ENCODE results near the gene SLC25A12. TPM values are rescaled to one million over a fixed set of nuclear protein-coding genes. Genes with fewer than 3 reads are reported as not detected.
A peak's percentile ranks its signal among the peaks of the same experiment; 100 is the strongest.

Gene SLC25A12
- total RNA-seq, 1 donor from 2014 or later = 110 TPM

- no peak overlapping the region for H3K27ac ChIP-seq (replicated peaks)
- TF ChIP-seq CTCF (IDR thresholded peaks at IDR 0.05; ENCODE audit: borderline replicate concordance) = no peak
- no peak for DNase-seq
- peaks cover 34% of the 10 kb centered on the region for H3K36me3 ChIP-seq
- peaks cover 38% of the 10 kb centered on the region for H3K4me1 ChIP-seq
- intact Hi-C loops (cut with micrococcal nuclease) = no loop called here
- no peak overlapping the region for H3K4me3 ChIP-seq
- no peaks in the 10 kb centered on the region for H3K9me3 ChIP-seq (replicated peaks)
- no peaks in the 10 kb centered on the region for H3K27me3 ChIP-seq (ENCODE audit: low read depth)
Observed at GRCh38 chr2:171924170-171924942, 30.3 kb upstream of the SLC25A12 start.

- no peak for DNase-seq
- H3K9me3 ChIP-seq (replicated peaks) = no peaks in the 10 kb centered on the region
- H3K4me1 ChIP-seq = peaks cover 38% of the 10 kb centered on the region
- peaks cover 28% of the 10 kb centered on the region for H3K36me3 ChIP-seq
- H3K27me3 ChIP-seq (ENCODE audit: low read depth) = no peaks in the 10 kb centered on the region
- intact Hi-C loops (cut with micrococcal nuclease) = no loop called here
- no peak for TF ChIP-seq CTCF (IDR thresholded peaks at IDR 0.05; ENCODE audit: borderline replicate concordance)
- peak overlapping the region; percentile 89 for H3K27ac ChIP-seq (replicated peaks)
- H3K4me3 ChIP-seq = peak overlapping the region; percentile 87
Observed at GRCh38 chr2:171923206-171923605, 29.2 kb upstream of the SLC25A12 start.

GRCh38 chr2:171922230-171923022 lies 28.4 kb upstream of the SLC25A12 start, which contains the start of gene HAT1:
HAT1 (plus strand) TSS chr2:171922461; CDS start chr2:171922501, 40 bp downstream.
- DNase-seq = peak; percentile 97
- Histone ChIP-seq H3K4me1 (peaks cover 38% of the 10 kb centered on the region), H3K9me3 (replicated peaks) (no peaks in the 10 kb centered on the region), H3K27ac (replicated peaks) (peak within 1 kb of the TSS; percentile 89), H3K27me3 (ENCODE audit: low read depth) (no peaks in the 10 kb centered on the region), H3K4me3 (peak within 1 kb of the TSS; percentile 87), H3K36me3 (peaks cover 21% of the 10 kb centered on the region)
- TF ChIP-seq CTCF (IDR thresholded peaks at IDR 0.05; ENCODE audit: borderline replicate concordance) = no peak
- intact Hi-C loops (cut with micrococcal nuclease) = no loop called here

- Histone ChIP-seq H3K27ac (replicated peaks) (peak overlapping the region; percentile 89), H3K27me3 (ENCODE audit: low read depth) (no peaks in the 10 kb centered on the region), H3K9me3 (replicated peaks) (no peaks in the 10 kb centered on the region), H3K4me3 (peak overlapping the region; percentile 87), H3K4me1 (peaks cover 38% of the 10 kb centered on the region), H3K36me3 (peaks cover 15% of the 10 kb centered on the region)
- intact Hi-C loops (cut with micrococcal nuclease) = no loop called here
- no peak for DNase-seq
- no peak for TF ChIP-seq CTCF (IDR thresholded peaks at IDR 0.05; ENCODE audit: borderline replicate concordance)
Observed at GRCh38 chr2:171921970-171922229, 27.9 kb upstream of the SLC25A12 start.

GRCh38 chr2:171919453-171919852 lies 25.4 kb upstream of the SLC25A12 start:
- H3K4me3 ChIP-seq = no peak overlapping the region
- no peak for TF ChIP-seq CTCF (IDR thresholded peaks at IDR 0.05; ENCODE audit: borderline replicate concordance)
- no peaks in the 10 kb centered on the region for H3K27me3 ChIP-seq (ENCODE audit: low read depth)
- DNase-seq = no peak
- intact Hi-C loops (cut with micrococcal nuclease) = no loop called here
- H3K4me1 ChIP-seq = peaks cover 26% of the 10 kb centered on the region
- no peaks in the 10 kb centered on the region for H3K36me3 ChIP-seq
- no peaks in the 10 kb centered on the region for H3K9me3 ChIP-seq (replicated peaks)
- H3K27ac ChIP-seq (replicated peaks) = no peak overlapping the region
